Suprapubic skin (tissue), 4 donors: ENCODE results near the gene NRP2. TPM values are rescaled to one million over a fixed set of nuclear protein-coding genes. Genes with fewer than 3 reads are reported as not detected.

ENCODE experiments used
- DNase-seq, 2 donors: peaks; one replicate each; pipeline ENCODE4 v3.0.0-alpha.2; 2019; ENCODE audit warnings: low spot score in 2 of 2
- H3K27ac ChIP-seq: fragments of 200-600 bp; sonication (generic); one replicate; pipeline ENCODE4 v1.5.1; 2019
- H3K27me3 ChIP-seq: fragments of 200-600 bp; sonication (generic); one replicate; pipeline ENCODE4 v1.5.1; 2019
- H3K36me3 ChIP-seq: fragments of 200-600 bp; sonication (generic); one replicate; pipeline ENCODE4 v1.5.1; 2019
- H3K4me1 ChIP-seq: fragments of 200-600 bp; sonication (generic); one replicate; pipeline ENCODE4 v1.5.1; 2019
- H3K4me3 ChIP-seq: fragments of 200-600 bp; sonication (generic); one replicate; pipeline ENCODE4 v1.5.1; 2019; ENCODE audit warnings: mild to moderate bottlenecking
- H3K9me3 ChIP-seq: fragments of 200-600 bp; sonication (generic); one replicate; pipeline ENCODE4 v1.5.1; 2019
- EP300 ChIP-seq: sonication (generic); formaldehyde crosslinking; IDR thresholded peaks from one replicate; pipeline ENCODE4 v1.6.1; 2017; ENCODE audit warnings: antibody characterized with exemption
- POLR2A ChIP-seq, 2 donors: fragments of 450-650 bp; IDR thresholded peaks; one replicate each; pipeline ENCODE4 v1.6.1; 2017; ENCODE audit warnings: antibody characterized with exemption in 2 of 2, mild to moderate bottlenecking in 2 of 2, moderate library complexity in 2 of 2
- POLR2AphosphoS5 ChIP-seq, 3 donors: sonication (generic); formaldehyde crosslinking; IDR thresholded peaks; one replicate each; pipeline ENCODE4 v1.6.1; 2017; ENCODE audit warnings: antibody characterized with exemption in 3 of 3
- WGBS: methylation state at CpG from one replicate; pipeline ENCODE4 v1.1.5; 2018; 5-methylcytosine and 5-hydroxymethylcytosine counted together
- total RNA-seq, 4 donors: library from RNA; depleted of rRNA; stranded (reverse); fragments of >200 nt; gene quantifications; one replicate each; pipeline ENCODE4 v1.1.0, GENCODE V29; 2016
- TF ChIP-seq, protein P1 (sequence below), 2 donors: fragments of 200-600 bp in 1 of 2; fragments of 450-650 bp in 1 of 2; sonication (generic) in 1 of 2; IDR thresholded peaks; one replicate each; pipeline ENCODE4 v1.5.1; 2016 to 2019; ENCODE audit warnings: antibody characterized with exemption in 2 of 2, mild to moderate bottlenecking in 1 of 2, moderate library complexity in 1 of 2

Gene NRP2
- total RNA-seq, 4 donors from 2014 or later, result 3.4 to 8.9 (median 6.6) TPM

DNA sequence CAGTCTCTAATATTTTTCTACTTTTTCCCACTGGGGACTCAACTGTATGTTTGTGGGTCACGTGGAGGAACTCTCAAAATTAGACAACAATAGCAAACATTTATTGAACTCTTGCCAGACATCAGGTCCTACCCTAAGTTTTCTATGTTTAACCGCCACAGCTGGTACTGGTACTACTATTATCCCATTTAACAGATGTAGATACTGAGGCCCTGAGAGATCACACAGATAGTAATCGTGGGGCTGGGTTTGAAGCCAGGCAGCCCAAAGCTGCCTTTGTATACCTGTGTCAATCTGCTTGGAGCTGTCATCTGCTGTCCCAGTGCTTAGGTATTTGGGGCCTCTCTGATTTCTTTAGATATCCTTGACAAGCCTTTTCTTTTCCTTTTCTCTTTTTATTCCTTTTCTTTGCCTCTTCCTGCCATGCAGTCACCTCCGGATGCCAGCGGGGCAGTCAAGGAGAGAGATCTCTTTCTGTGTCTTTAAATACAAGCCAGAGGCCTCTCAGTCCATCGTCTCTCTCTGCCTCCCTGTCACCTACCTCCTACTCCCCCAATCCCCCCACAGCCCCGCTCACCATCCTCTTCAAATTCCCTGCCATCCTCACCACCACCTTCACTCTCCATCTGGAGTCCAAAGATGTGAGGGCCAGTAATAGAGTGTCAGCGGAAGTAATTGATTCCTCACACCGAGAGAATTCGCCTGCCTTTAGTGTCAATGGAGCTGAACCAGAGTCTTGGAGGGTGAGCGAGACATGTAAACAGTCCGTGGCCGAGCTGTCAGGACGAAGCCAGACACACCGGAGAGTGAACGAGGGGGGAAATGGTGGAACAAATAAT lies 23.4 kb downstream of the NRP2 start:
- Histone ChIP-seq H3K4me3 (no peak overlapping the region), H3K27me3 (no peaks in the 10 kb centered on the region), H3K27ac (no peak overlapping the region), H3K36me3 (no peaks in the 10 kb centered on the region), H3K9me3 (no peaks in the 10 kb centered on the region), H3K4me1 (peaks cover 29% of the 10 kb centered on the region)
- no peak for TF ChIP-seq EP300
- TF ChIP-seq, protein P1, sequence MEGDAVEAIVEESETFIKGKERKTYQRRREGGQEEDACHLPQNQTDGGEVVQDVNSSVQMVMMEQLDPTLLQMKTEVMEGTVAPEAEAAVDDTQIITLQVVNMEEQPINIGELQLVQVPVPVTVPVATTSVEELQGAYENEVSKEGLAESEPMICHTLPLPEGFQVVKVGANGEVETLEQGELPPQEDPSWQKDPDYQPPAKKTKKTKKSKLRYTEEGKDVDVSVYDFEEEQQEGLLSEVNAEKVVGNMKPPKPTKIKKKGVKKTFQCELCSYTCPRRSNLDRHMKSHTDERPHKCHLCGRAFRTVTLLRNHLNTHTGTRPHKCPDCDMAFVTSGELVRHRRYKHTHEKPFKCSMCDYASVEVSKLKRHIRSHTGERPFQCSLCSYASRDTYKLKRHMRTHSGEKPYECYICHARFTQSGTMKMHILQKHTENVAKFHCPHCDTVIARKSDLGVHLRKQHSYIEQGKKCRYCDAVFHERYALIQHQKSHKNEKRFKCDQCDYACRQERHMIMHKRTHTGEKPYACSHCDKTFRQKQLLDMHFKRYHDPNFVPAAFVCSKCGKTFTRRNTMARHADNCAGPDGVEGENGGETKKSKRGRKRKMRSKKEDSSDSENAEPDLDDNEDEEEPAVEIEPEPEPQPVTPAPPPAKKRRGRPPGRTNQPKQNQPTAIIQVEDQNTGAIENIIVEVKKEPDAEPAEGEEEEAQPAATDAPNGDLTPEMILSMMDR (IDR thresholded peaks at IDR 0.05), result no peak
- TF ChIP-seq POLR2AphosphoS5 (IDR thresholded peaks at IDR 0.05), result no peak
- no peak for TF ChIP-seq POLR2A (IDR thresholded peaks at IDR 0.05)
- no peak for DNase-seq
- 87% methylated on average over 16 of the region's 16 CpGs for WGBS

DNA sequence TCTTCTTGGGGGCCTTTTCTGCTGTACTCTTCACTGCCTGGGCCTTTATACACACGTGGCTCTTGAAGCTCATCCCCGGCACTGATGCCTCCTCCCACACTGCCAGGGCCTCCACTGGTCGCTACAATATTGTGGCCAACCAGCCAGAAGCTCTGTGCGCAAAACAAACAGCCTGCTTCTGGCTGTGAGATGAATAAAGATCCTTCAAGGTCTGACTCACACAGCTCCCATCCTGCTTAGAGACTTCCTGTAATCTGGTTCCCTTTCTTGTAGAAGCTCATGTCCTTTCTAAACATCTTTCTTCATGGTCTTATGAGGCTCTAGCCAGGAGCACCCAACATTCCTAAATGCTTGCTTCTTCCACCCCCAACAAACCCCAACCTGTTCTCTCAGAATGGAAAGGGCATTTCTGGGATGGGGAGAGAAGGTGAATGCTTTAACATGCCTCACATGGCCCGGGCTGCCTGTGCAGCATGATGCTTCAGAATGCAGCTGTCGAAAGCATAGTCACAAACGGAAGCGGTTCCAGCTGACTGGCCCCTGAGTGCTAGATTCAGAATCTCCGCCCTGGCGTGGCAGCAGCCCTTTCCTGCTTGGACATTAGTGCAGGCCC lies 24.6 kb downstream of the NRP2 start:
- WGBS, result 56% methylated on average over 10 of the region's 10 CpGs
- H3K4me1 ChIP-seq, result peaks cover 29% of the 10 kb centered on the region
- H3K9me3 ChIP-seq, result no peaks in the 10 kb centered on the region
- H3K27me3 ChIP-seq, result no peaks in the 10 kb centered on the region
- TF ChIP-seq EP300, result no peak
- TF ChIP-seq, protein P1 (IDR thresholded peaks at IDR 0.05), result no peak
- no peak for TF ChIP-seq POLR2AphosphoS5 (IDR thresholded peaks at IDR 0.05)
- no peak for TF ChIP-seq POLR2A (IDR thresholded peaks at IDR 0.05)
- H3K36me3 ChIP-seq, result no peaks in the 10 kb centered on the region
- peak overlapping the region; percentile 43 for H3K27ac ChIP-seq
- H3K4me3 ChIP-seq, result no peak overlapping the region
- peak in 1 of 2 donors; percentile 77 for DNase-seq

DNA sequence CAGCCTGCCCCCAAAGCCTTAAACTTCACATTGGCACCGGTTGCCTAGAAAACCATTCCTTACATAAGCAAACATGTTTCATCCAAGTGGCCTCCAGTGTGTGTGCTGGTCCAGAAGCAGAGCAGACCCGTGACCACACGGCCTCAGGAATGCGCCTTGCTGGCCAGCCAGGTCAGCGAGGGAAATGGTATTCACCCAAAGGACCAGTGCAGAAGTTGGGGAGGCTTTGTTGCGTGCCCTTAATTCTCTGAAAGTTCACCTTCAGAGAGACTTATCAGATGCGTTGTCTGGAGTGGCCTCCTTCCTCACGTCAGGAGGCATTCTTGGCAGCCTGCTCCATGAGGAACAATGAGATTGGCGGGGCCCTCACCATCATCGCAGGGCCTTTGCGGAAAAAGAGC lies 25.9 kb downstream of the NRP2 start:
- Histone ChIP-seq H3K9me3 (no peaks in the 10 kb centered on the region), H3K27me3 (no peaks in the 10 kb centered on the region), H3K4me1 (peaks cover 26% of the 10 kb centered on the region), H3K27ac (peak overlapping the region; percentile 43), H3K4me3 (no peak overlapping the region), H3K36me3 (no peaks in the 10 kb centered on the region)
- WGBS, result 84% methylated on average over 11 of the region's 11 CpGs
- DNase-seq, result no peak
- TF ChIP-seq, protein P1 (IDR thresholded peaks at IDR 0.05), result no peak
- TF ChIP-seq POLR2A (IDR thresholded peaks at IDR 0.05) (no peak), EP300 (no peak), POLR2AphosphoS5 (IDR thresholded peaks at IDR 0.05) (no peak)

DNA sequence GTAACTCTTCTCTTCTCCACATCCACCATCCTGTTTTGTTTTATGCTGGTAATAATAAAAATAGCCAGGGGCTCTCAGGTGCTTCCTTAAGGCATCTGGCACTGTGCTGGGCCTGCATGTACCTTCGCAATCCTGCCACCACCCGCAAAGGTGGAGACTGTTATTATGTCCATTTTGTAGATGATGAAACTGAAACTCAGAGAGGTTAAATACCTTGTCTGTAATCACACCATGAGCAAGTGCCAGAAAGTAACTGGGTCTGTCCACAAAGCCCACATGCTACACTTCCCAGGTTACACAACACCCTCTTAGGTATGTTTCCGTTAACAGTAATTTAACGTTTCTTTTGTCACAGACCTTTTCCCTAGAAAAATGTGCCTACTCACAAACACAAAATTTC lies 27.0 kb downstream of the NRP2 start:
- peaks cover 22% of the 10 kb centered on the region for H3K4me1 ChIP-seq
- no peaks in the 10 kb centered on the region for H3K36me3 ChIP-seq
- H3K27me3 ChIP-seq, result no peaks in the 10 kb centered on the region
- 80% methylated on average over 4 of the region's 4 CpGs for WGBS
- no peak overlapping the region for H3K27ac ChIP-seq
- H3K9me3 ChIP-seq, result no peaks in the 10 kb centered on the region
- no peak overlapping the region for H3K4me3 ChIP-seq
- no peak for DNase-seq
- TF ChIP-seq, protein P1 (IDR thresholded peaks at IDR 0.05), result no peak
- TF ChIP-seq POLR2AphosphoS5 (IDR thresholded peaks at IDR 0.05), result no peak
- TF ChIP-seq EP300, result no peak
- no peak for TF ChIP-seq POLR2A (IDR thresholded peaks at IDR 0.05)

DNA sequence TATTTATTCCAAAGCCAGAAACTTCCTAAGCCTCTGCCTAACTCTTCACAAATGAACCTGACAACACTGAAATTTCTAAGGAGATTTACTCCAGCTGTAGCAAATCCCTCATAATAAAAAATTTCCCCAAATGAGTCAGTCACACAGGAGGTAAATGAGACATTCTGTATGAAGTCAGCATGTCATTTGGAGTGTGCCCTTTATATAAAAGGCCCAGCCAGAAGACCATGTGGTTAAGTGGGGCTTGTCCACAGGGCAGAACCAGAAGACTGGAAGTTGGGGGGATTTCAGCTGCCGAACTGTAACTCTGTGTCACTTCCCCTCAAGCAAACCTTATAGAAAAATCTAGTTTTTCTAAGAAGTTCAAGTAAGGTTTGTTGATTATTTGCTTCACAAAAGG lies 30.2 kb downstream of the NRP2 start:
- 60% methylated on average over 1 of the region's 1 CpG for WGBS
- TF ChIP-seq POLR2AphosphoS5 (IDR thresholded peaks at IDR 0.05) (no peak), EP300 (no peak), POLR2A (IDR thresholded peaks at IDR 0.05) (no peak)
- TF ChIP-seq, protein P1 (IDR thresholded peaks at IDR 0.05), result no peak
- H3K36me3 ChIP-seq, result no peaks in the 10 kb centered on the region
- DNase-seq, result no peak
- H3K4me3 ChIP-seq, result no peak overlapping the region
- H3K4me1 ChIP-seq, result peaks cover 12% of the 10 kb centered on the region
- H3K27ac ChIP-seq, result no peak overlapping the region
- no peaks in the 10 kb centered on the region for H3K27me3 ChIP-seq
- no peaks in the 10 kb centered on the region for H3K9me3 ChIP-seq
